ENCODE data around the gene GPD1L. TPM values are rescaled to one million over a fixed set of nuclear protein-coding genes. Genes with fewer than 3 reads are reported as not detected.

The GPD1L gene
- total and polyA plus RNA-seq, 2 of the 4 experiments (the other 2 are of a cell fraction): 3.9 to 7.9 TPM

GRCh38 chr3:32176989-32177701 is 70.7 kb downstream of the GPD1L start (continued):
- TF ChIP-seq NFE2L2 (IDR thresholded peaks at IDR 0.05; ENCODE audit: low read depth, low read length): no peak

- Histone ChIP-seq H3K9me1 (ENCODE audit: insufficient read depth, low read length) (no peaks in the 10 kb centered on the region), H3K4me1 (ENCODE audit: control insufficient read depth, insufficient read depth, low read length) (no peaks in the 10 kb centered on the region), H2AK9ac (replicated peaks; ENCODE audit: low read depth, low read length, poor library complexity) (no peak overlapping the region), H3K36me3 (ENCODE audit: control insufficient read depth, insufficient read depth, low read length) (no peaks in the 10 kb centered on the region), H2BK5ac (ENCODE audit: low read depth, low read length, poor library complexity, severe bottlenecking) (no peak overlapping the region), H3K4me2 (ENCODE audit: low read depth, low read length) (no peak overlapping the region), H3K27me3 (ENCODE audit: control insufficient read depth, insufficient read depth, low read length) (peaks cover 18% of the 10 kb centered on the region), H4K20me1 (ENCODE audit: insufficient read depth, low read length) (no peaks in the 10 kb centered on the region), H4K91ac (ENCODE audit: insufficient read depth, low read depth, low read length) (no peak overlapping the region), H3K4me3 (ENCODE audit: insufficient read depth, low read depth, low read length) (no peak overlapping the region), H2AFZ (replicated peaks; ENCODE audit: low read length, poor library complexity) (peak overlapping the region; percentile 45), H3K9me3 (ENCODE audit: control insufficient read depth, insufficient read depth, low read length) (no peaks in the 10 kb centered on the region), H3K23ac (ENCODE audit: low read depth, low read length) (no peak overlapping the region), H3K27ac (ENCODE audit: insufficient read depth, low read length) (no peak overlapping the region), H2AK5ac (ENCODE audit: low read depth, low read length) (no peak overlapping the region), H2BK20ac (ENCODE audit: low read depth, low read length) (no peak overlapping the region), H2BK120ac (ENCODE audit: low read depth, low read length) (no peak overlapping the region), H2BK15ac (ENCODE audit: low read depth, low read length) (no peak overlapping the region), H4K5ac (ENCODE audit: low read depth, low read length) (no peak overlapping the region), H3K18ac (ENCODE audit: low read depth, low read length) (no peak overlapping the region), H3K56ac (ENCODE audit: extremely low read depth, insufficient read depth, low read length) (no peak overlapping the region), H4K8ac (ENCODE audit: low read depth in 2 of 2, low read length in 2 of 2) (no peak overlapping the region), H3K79me1 (ENCODE audit: low read depth in 1 of 2, low read length in 2 of 2) (no peaks in the 10 kb centered on the region), H3K4ac (ENCODE audit: low read depth, low read length) (no peak overlapping the region), H3K9ac (ENCODE audit: low read depth, low read length) (no peak overlapping the region), H3K14ac (replicated peaks; ENCODE audit: low read depth, low read length) (no peak overlapping the region)
- CTCF ChIA-PET: no interaction called here
- TF ChIP-seq USF2 (IDR thresholded peaks at IDR 0.05; ENCODE audit: low read depth, low read length) (0 out of 2 replicates have a peak, but pooled peaks have one; percentile 25), BHLHE40 (IDR thresholded peaks at IDR 0.05; ENCODE audit: low read depth, low read length) (no peak), POLR2A (IDR thresholded peaks at IDR 0.05; ENCODE audit: low read depth, low read length) (no peak), RAD21 (IDR thresholded peaks at IDR 0.05; ENCODE audit: low read length) (peak; percentile 33; the same call in 1 of the 2 replicates), CEBPB (IDR thresholded peaks at IDR 0.05; ENCODE audit: low read depth, low read length) (no peak), CTCF (conservative IDR thresholded peaks at IDR 0.05; ENCODE audit: low read depth, low read length) (peak; percentile 47)
- no TSS peak for BruUV-seq (replicated peaks)
- WGBS, 2 experiments (ENCODE audit: extremely low coverage in 2 of 2, insufficient read length in 1 of 2): no CpG with 5 or more reads among the region's 5 CpGs
- in situ Hi-C loops (cut with MboI; ENCODE audit: low sequenced_read_pairs): no loop called here
- DNase-seq (peak; percentile 47), ATAC-seq (ENCODE audit: low read depth) (peak; percentile 81)
- POLR2A ChIA-PET (ENCODE audit: unreplicated experiment): no interaction called here
- dilution Hi-C loops (cut with HindIII; ENCODE audit: low sequenced_read_pairs, unreplicated experiment): no loop called here
- intact Hi-C loops (cut with micrococcal nuclease): loop anchor here (2.0 to 10.0 kb wide), 4 partner anchors 163 to 485 kb away; partner anchors contain the start of gene CMTM7
These were observed 71.3 kb downstream of the GPD1L start for GRCh38 chr3:32177702-32178198.
